HepG2 (cell line): ENCODE measurements around the gene ERVH48-1. TPM values are rescaled to one million over a fixed set of nuclear protein-coding genes. Genes with fewer than 3 reads are reported as not detected.
A peak's percentile ranks its signal among the peaks of the same experiment; 100 is the strongest.

Experiments
- AHR ChIP-seq: IDR thresholded peaks from 2 replicates; pipeline ENCODE4 v1.6.1; 2018; ENCODE audit warnings: missing genetic modification reagents, missing compliant biosample characterization
- BRD4 ChIP-seq: sonication (generic); formaldehyde crosslinking; IDR thresholded peaks from 2 replicates; pipeline ENCODE4 v1.4.0; 2020; ENCODE audit warnings: missing genetic modification reagents
- CAMTA2 ChIP-seq: sonication (generic); formaldehyde crosslinking; IDR thresholded peaks from 2 replicates; pipeline ENCODE4 v1.4.0; 2020; ENCODE audit warnings: mild to moderate bottlenecking, missing genetic modification reagents, borderline replicate concordance
- CENPT ChIP-seq: sonication (generic); formaldehyde crosslinking; IDR thresholded peaks from 2 replicates; pipeline ENCODE4 v1.8.0; 2022; ENCODE audit warnings: low read depth, mild to moderate bottlenecking, moderate library complexity, missing genetic modification reagents
- GLMP ChIP-seq: sonication (generic); formaldehyde crosslinking; IDR thresholded peaks from 2 replicates; pipeline ENCODE4 v1.9.0; 2021; ENCODE audit warnings: missing genetic modification reagents, mild to moderate bottlenecking, borderline replicate concordance
- HNF4G ChIP-seq, 2 experiments: sonication (generic) in 1 of 2; formaldehyde crosslinking in 1 of 2; IDR thresholded peaks; 2 replicates each; pipeline versions ENCODE4 v1.4.0 to v1.6.1; 2011 to 2020; ENCODE audit warnings: borderline replicate concordance in 2 of 2, low read depth in 2 of 2, mild to moderate bottlenecking in 2 of 2, low read length in 1 of 2, missing genetic modification reagents in 1 of 2, moderate library complexity in 1 of 2
- HOXA3 ChIP-seq: sonication (generic); formaldehyde crosslinking; IDR thresholded peaks from 2 replicates; pipeline ENCODE4 v1.5.0; 2020; ENCODE audit warnings: missing genetic modification reagents
- MEIS2 ChIP-seq: sonication (generic); formaldehyde crosslinking; IDR thresholded peaks from 2 replicates; pipeline ENCODE4 v1.9.0; 2021; ENCODE audit warnings: mild to moderate bottlenecking, missing genetic modification reagents
- MXD4 ChIP-seq: IDR thresholded peaks from 2 replicates; pipeline ENCODE4 v1.6.1; 2016; ENCODE audit warnings: mild to moderate bottlenecking, missing biosample characterization, missing genetic modification reagents
- NR2F2 ChIP-seq: IDR thresholded peaks from 2 replicates; pipeline ENCODE4 v1.6.1; 2012; ENCODE audit warnings: low read depth, inconsistent platforms, borderline replicate concordance
- PATZ1 ChIP-seq: sonication (generic); formaldehyde crosslinking; IDR thresholded peaks from 2 replicates; pipeline ENCODE4 v1.4.0; 2020; ENCODE audit warnings: missing genetic modification reagents
- PBX3 ChIP-seq: sonication (generic); formaldehyde crosslinking; IDR thresholded peaks from 2 replicates; pipeline ENCODE4 v1.8.1; 2023; ENCODE audit warnings: missing genetic modification reagents, inconsistent platforms, borderline replicate concordance
- PHB2 ChIP-seq: fragments of 450-650 bp; IDR thresholded peaks from 2 replicates; pipeline ENCODE4 v1.6.1; 2018; ENCODE audit not compliant: partially characterized antibody
- POLR2A ChIP-seq, 2 experiments: IDR thresholded peaks; 2 replicates each; pipeline ENCODE4 v1.6.1; 2011; ENCODE audit warnings: low read depth in 2 of 2, low read length in 2 of 2, mild to moderate bottlenecking in 1 of 2, moderate library complexity in 1 of 2; ENCODE audit not compliant: insufficient read depth in 1 of 2
- RXRB ChIP-seq: IDR thresholded peaks from 2 replicates; pipeline ENCODE4 v1.6.1; 2016; ENCODE audit warnings: borderline replicate concordance, missing genetic modification reagents, missing compliant biosample characterization
- SAFB2 ChIP-seq: sonication (generic); formaldehyde crosslinking; IDR thresholded peaks from 2 replicates; pipeline ENCODE4 v1.5.1; 2020; ENCODE audit warnings: missing genetic modification reagents, low read depth, mild to moderate bottlenecking, borderline replicate concordance
- SATB2 ChIP-seq: sonication (generic); formaldehyde crosslinking; IDR thresholded peaks from 2 replicates; pipeline ENCODE4 v1.5.0; 2020; ENCODE audit warnings: missing genetic modification reagents
- SP140L ChIP-seq: sonication (generic); formaldehyde crosslinking; IDR thresholded peaks from 2 replicates; pipeline ENCODE4 v1.4.0; 2020; ENCODE audit warnings: missing genetic modification reagents, borderline replicate concordance
- TIGD3 ChIP-seq: sonication (generic); formaldehyde crosslinking; IDR thresholded peaks from 2 replicates; pipeline ENCODE4 v1.5.1; 2020; ENCODE audit warnings: mild to moderate bottlenecking, missing genetic modification reagents, borderline replicate concordance
- WIZ ChIP-seq: sonication (generic); formaldehyde crosslinking; IDR thresholded peaks from 2 replicates; pipeline ENCODE4 v1.5.1; 2020; ENCODE audit warnings: mild to moderate bottlenecking, missing genetic modification reagents
- ZBTB21 ChIP-seq: sonication (generic); formaldehyde crosslinking; IDR thresholded peaks from 2 replicates; pipeline ENCODE4 v1.4.0; 2020; ENCODE audit warnings: missing genetic modification reagents
- ZBTB34 ChIP-seq: sonication (generic); formaldehyde crosslinking; IDR thresholded peaks from 2 replicates; pipeline ENCODE4 v1.8.0; 2022; ENCODE audit warnings: mild to moderate bottlenecking, missing genetic modification reagents
- ZNF569 ChIP-seq: sonication (generic); formaldehyde crosslinking; IDR thresholded peaks from 2 replicates; pipeline ENCODE4 v1.5.0; 2020; ENCODE audit warnings: mild to moderate bottlenecking, missing genetic modification reagents, moderate library complexity, borderline replicate concordance
- ZNF570 ChIP-seq: sonication (generic); formaldehyde crosslinking; IDR thresholded peaks from 2 replicates; pipeline ENCODE4 v1.4.0; 2020; ENCODE audit warnings: mild to moderate bottlenecking, missing genetic modification reagents, borderline replicate concordance
- polyA plus RNA-seq, 8 experiments: library from polyadenylated mRNA; depleted of rRNA in 3 of 8; stranded (reverse) in 7 of 8; unstranded in 1 of 8; fragments of >200 nt; fragmentation: Illumina TruSeq in 4 of 8; extraction: Trizol in 4 of 8; gene quantifications; 2 replicates each; pipeline versions ENCODE4 v1.2.1 to v1.2.3, GENCODE V29; 2011 to 2016; ENCODE audit warnings: low read depth in 4 of 8, missing spikeins in 1 of 8, mixed read lengths in 1 of 8; ENCODE audit not compliant: insufficient read depth in 1 of 8
- total RNA-seq, 5 experiments: library from RNA; depleted of rRNA; stranded (reverse); fragments of >200 nt; fragmentation: Illumina TruSeq; extraction: Trizol; gene quantifications; 2 replicates each; pipeline ENCODE4 v1.2.3, GENCODE V29; 2016; ENCODE audit warnings: low read depth in 1 of 5

The ERVH48-1 gene
- total and polyA plus RNA-seq, 2 of the 13 experiments (the other 11 are each of a cell fraction or from before 2014, with no cell fraction given) = 1.8 TPM; not detected in 1

GRCh38 chr21:42971897-42972275, 46.5 kb upstream of the ERVH48-1 start (continued):
- TF ChIP-seq HOXA3 (CRISPR knock-in tag) (peak; percentile 19; the same call in 1 of the 2 replicates), ZBTB34 (CRISPR knock-in tag) (no peak), PHB2 (no peak), SAFB2 (CRISPR knock-in tag) (no peak), BRD4 (CRISPR knock-in tag) (no peak), GLMP (no peak), TIGD3 (no peak), ZNF570 (no peak), ZBTB21 (no peak), HNF4G (IDR thresholded peaks at IDR 0.05; ENCODE audit: borderline replicate concordance, low read depth, low read length) (no peak), HNF4G (CRISPR knock-in tag; IDR thresholded peaks at IDR 0.05; ENCODE audit: borderline replicate concordance, low read depth) (no peak), AHR (CRISPR knock-in tag) (no peak), RXRB (no peak), SP140L (CRISPR knock-in tag) (no peak), NR2F2 (no peak), ZNF569 (CRISPR knock-in tag) (no peak), MXD4 (CRISPR knock-in tag) (no peak), PBX3 (CRISPR knock-in tag) (no peak), WIZ (CRISPR knock-in tag) (no peak), CENPT (CRISPR knock-in tag) (no peak), CAMTA2 (no peak), POLR2A (IDR thresholded peaks at IDR 0.05; ENCODE audit: insufficient read depth in 1 of 2, low read depth in 2 of 2, low read length in 2 of 2) (peak; percentile 23 to 50; a peak in 3 of 4 replicates), SATB2 (CRISPR knock-in tag) (no peak), MEIS2 (CRISPR knock-in tag) (no peak), PATZ1 (CRISPR knock-in tag) (peak; percentile 36; the same call in 1 of the 2 replicates)
